ENCODE data around the gene CTNNBIP1.
"Not testable (repeated sequence)": the region's sequence is repeated elsewhere in the genome, so short reads cannot be mapped to it uniquely, and the experiment has no call there.

Gene CTNNBIP1

GRCh38 chr1:9910076-9910422 lies at the start of gene CTNNBIP1:
Gene CTNNBIP1, minus strand, starts transcription at chr1:9910269. Its CDS starts 38,205 bp downstream, at chr1:9872064.
- DNase-seq, result no peak

DNA sequence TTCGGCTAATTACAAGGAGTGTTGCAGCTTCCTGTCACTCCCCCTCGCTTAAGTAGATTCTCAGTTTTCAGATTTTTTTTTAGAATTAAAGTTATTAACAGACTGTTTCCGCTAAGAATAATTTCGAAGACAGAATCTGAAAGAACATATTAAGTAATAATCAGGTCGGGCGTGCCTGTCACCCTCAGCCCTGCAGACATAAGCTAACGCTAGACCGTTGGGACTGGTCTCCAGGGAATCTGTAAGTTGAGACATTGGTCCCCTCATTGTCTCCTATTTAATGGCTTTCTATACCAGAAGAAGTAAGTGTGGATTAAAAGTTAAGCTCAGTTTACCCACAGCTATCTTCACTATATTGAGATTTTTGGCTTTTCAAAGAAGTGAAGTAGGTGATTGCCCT lies 47.7 kb upstream of the CTNNBIP1 start:
- DNase-seq, result no peak

GRCh38 chr1:9946315-9946714 lies 36.2 kb upstream of the CTNNBIP1 start:
- no peak for DNase-seq

- peak; percentile 97 for DNase-seq
These were observed 33.1 kb upstream of the CTNNBIP1 start, which contains the start of the genes LZIC and NMNAT1 for GRCh38 chr1:9942939-9943788. Gene LZIC, minus strand, starts transcription at chr1:9943391. Its CDS starts 6,772 bp downstream, at chr1:9936619. Gene NMNAT1, plus strand, starts transcription at chr1:9943475. Its CDS starts 28,599 bp downstream, at chr1:9972074.

- no peak for DNase-seq
These were observed 32.4 kb upstream of the CTNNBIP1 start for GRCh38 chr1:9942399-9942938.

- DNase-seq, result no peak
These were observed 19.6 kb upstream of the CTNNBIP1 start for GRCh38 chr1:9929431-9930385.

DNA sequence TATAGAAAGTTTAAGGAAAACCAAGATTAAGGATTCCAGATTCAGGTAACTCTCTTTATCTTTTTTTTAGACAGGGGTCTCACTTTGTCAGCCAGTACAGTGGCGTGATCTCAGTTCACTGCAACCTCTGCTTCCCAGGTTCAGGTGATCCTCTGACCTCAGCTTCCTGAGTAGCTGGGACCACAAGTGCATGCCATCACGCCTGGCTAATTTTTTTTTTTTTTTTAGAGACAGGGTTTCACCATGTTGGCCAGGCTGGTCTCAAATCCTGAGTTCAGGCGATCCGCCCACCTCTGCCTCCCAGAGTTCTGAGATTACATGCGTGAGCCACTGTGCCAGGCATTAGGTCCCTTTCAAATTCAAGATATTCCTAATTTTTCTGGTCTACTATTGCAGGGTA lies 17.2 kb upstream of the CTNNBIP1 start:
- no peak for DNase-seq

DNA sequence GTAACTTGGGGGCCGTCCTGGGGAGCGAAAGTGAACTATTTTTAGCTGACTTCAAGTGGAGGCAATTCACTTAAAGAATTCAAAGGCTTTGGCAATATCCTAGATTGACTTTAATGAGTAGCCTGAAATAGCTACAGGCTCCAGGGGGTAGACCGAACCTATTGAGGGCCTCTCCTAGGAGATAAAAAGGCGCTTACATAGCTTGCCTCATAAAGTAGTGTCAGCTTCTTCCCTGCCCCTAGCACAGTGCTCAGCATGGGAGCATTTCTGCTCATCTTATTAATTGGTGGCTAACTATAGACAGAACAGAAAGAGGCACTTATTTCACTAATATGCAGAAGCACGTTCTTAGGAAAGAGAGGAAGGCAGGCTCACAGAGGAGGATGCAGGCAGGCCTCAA lies 12.3 kb upstream of the CTNNBIP1 start:
- no peak for DNase-seq

- no peak for DNase-seq
These were observed 10.5 kb upstream of the CTNNBIP1 start for GRCh38 chr1:9920606-9921005.

DNA sequence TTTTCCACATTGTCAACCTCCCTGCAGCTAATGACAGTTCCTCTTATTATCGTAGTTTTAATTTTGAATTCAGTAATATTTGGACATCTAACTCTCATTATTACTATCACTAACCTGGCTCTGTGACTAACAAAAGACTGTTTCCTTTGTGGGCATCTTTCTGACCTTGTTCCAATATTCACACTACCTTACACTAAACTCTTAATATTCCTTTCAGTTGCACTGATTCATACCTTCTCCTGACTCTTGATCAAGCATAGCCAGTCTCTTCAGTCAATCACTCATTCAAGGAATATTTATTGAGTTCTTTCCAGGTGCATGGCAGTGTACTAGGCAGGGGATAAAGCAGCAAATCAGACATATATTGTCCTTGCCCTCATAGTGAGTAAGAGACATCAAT lies 7.8 kb upstream of the CTNNBIP1 start:
- DNase-seq, result no peak

GRCh38 chr1:9917495-9917894 lies 7.4 kb upstream of the CTNNBIP1 start:
- not testable (repeated sequence) for DNase-seq

DNA sequence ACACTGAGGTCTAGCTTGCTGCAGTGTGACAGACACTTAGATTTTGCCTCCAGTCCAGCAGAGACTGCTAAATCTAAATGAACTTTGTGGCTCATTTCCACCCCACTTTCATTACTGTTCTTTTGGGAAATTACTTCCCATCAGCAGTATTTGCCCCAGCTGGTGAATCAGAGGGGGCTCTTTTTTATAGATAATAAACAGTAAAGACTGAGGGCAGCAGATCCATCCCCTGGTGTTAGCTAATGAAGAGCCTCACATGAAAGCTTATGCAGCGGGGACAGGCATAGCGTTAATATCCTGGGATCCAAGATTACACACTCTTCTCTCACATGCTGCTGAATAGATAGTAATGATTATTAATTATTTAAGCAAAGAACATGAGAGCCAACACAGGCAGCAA lies 6.4 kb upstream of the CTNNBIP1 start:
- no peak for DNase-seq

DNA sequence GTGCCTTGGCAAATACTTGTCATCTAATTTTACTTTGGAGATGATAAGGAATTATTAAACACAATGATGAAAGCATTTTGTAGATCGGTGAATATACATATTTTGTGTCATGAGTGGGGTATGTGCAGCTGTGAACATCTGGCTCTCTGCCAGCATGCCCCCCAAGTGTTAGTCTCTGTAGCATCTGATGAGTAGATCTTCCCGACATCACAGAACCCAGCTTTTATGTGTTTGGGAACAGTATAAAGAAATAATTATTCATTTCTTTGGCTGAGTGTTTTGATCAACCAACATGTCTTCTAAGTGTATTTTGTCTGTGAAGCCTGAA lies 4.5 kb upstream of the CTNNBIP1 start:
- no peak for DNase-seq

- DNase-seq, result no peak
These were observed 2.3 kb upstream of the CTNNBIP1 start for GRCh38 chr1:9912264-9912936.

DNA sequence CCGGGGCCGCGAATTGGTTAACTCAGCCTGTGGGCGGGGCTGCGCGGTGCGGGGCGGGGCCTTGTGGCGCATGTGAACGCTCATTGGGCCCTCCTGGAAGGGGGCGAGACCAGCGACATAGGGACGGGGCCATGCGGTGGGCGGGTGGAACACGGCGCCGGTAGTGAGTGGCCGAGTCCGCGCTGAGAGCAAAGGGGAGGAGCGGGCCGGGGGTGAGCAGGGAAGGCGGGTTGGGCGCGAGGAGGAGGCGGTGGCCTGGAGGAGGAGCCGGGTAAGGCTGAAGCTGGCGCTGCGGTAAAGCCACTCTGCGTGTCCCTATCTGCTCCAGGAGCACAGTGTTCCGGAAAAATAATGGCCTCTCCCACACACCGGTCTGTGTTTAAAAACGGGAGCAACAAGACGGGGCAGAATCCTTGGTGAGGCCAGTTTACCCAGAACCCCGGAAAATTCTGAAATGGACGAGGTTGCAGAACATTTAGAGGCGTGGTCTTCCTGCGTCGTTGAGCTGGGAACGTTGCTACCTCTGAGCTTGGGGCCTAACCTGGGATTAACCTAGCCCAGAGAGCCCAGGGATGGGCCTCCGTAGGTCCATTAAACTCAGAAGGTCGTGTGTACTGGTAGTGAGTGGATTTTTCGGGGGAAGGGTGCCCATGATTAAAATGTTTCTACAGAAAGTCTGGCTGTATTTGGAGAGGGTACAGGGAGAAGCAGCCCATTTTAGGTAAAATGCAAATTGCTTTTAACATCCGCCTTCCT lies 532 bp upstream of the CTNNBIP1 start:
- DNase-seq, result peak; percentile 100

DNA sequence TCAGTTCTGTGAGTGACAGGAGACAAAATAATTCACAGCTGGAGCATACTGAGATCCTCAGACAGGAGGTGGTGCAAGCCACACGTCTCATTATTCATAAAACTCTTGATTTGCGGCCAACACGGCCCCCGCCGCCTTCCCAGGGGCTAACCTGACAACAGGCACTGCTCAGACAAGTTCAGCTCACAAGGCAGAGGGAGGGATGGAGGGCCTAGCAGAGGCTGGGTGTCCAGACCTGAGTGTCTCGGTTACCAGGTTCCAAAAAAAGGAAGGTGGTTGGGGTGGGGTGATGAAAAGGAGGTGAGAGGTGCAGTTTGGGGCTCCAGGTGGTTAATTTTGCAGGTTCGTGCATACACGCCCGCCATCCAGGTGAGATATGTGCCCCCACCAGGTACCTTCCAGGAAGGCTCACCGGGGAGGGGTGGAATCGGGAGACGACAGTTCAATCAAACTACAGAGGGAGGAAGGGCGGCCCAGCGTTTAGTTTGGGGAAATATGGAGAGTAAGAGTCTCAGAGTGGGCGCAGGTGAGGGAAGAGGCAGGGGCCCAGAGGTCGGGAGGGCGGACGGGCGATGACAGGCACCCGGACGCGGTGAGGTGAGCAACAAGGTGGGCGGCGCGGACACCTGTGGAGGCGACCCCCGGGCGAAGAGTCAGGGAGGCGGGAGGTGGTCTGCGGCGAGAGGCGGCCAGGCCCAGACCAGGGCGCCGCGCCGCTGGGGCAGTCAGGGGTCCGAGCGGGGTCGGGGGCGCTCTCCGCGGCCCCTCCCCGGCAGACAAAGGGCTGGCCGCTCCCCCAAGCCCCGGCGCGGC lies 629 bp downstream of the CTNNBIP1 start:
- no peak for DNase-seq

DNA sequence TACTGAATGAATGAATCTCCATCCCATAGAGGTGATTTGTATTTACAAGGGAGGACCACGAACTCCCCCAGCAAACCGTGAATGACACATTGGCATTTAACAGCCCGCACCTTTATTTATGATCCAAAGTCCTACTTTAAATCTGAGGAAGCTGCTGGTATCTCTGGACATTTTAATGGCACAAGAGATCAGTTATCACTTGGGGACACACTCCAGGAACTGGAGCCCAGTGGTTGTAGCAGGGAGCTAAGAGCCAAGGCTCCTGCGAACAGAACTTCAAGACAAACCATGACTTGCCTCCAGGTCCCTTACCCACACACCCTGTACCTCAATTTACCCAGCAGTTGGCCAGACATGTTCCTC lies 1.2 kb downstream of the CTNNBIP1 start:
- DNase-seq, result no peak

DNA sequence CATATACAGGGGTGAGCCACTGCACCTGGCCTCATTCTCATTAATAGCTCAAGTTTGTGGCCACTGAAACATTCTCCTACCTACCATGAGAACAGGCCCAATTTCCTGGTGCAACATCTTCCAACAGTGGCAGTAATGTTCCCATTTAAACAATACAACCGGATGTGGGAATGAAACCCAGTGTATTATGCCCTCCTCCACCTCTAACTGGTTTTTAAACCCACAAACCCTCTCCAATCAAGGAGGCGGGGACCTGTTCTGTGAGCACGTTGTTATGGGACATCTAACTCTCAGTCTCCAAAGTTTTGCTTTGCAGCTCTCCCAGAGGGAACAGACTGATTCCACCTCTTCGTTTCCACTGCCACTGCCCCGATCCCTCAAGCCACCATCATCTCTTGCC lies 2.6 kb downstream of the CTNNBIP1 start:
- no peak for DNase-seq

- DNase-seq, result no peak
These were observed 3.6 kb downstream of the CTNNBIP1 start for GRCh38 chr1:9906466-9906865.

DNA sequence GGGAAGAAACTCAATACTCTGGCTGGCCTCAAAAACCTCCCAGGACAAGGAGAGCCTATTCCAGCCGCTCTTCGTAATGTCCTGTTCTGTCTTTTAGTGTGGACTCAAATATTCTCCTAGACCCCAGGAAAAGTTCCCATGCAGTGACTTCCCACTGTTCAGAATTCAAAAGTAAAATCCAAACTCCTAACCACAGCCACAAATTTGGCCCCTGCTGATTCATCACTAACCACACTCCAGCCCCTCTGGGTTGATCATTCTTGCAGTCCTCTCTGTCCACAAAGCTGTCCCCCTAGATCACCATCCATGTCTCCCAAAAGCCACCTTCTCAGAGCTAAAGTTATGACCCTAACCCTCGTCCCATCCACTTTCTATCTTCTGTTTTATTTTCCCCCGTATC lies 5.1 kb downstream of the CTNNBIP1 start:
- DNase-seq, result no peak

DNA sequence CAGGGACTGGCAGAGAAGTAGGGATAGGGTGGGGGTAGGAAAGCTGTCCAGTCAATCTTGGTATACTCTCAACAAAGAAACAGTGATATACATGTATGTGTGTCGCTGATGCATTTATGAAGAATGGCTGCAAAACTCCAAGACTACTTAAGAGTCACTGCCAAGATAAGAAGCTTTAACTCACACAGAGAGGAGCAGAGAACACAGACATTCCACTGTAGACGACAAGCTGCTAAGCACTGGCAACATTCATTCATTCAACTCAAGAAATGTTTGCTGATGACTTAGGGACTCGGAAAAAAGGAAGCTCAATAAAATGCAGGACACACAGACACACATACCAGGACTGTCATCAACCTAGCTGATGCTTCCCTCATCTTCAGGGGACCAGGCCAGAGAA lies 5.5 kb downstream of the CTNNBIP1 start:
- DNase-seq, result no peak
